H1 (cell line): ENCODE results near the gene EPB41L2. TPM values are rescaled to one million over a fixed set of nuclear protein-coding genes. Genes with fewer than 3 reads are reported as not detected.

Experiments used
- CTCF ChIA-PET: fragments of 300-600 bp; sonication (Branson Sonifier 250); formaldehyde crosslinking; loops from one replicate; lab custom pipeline; 2021; ENCODE audit not compliant: partially characterized antibody; lab: Charles Lee
- POLR2A ChIA-PET: fragments of 300-600 bp; sonication (Branson Sonifier 250); formaldehyde crosslinking; loops from one replicate; lab custom pipeline; 2021; ENCODE audit warnings: inconsistent platforms; ENCODE audit not compliant: partially characterized antibody; lab: Charles Lee
- DNase-seq, 2 experiments: peaks; one replicate each; pipeline versions ENCODE4 v3.0.0 to v3.0.0-alpha.2; 2010 to 2022; ENCODE audit warnings: low spot score in 2 of 2, low read depth in 1 of 2, mixed read lengths in 1 of 2
- FAIRE-seq: peaks from 2 replicates; lab custom pipeline; 2011; peaks lifted over from hg19 to GRCh38; lab: Jason Lieb, UNC
- H2AFZ ChIP-seq: 2 replicates; pipeline ENCODE4 v1.8.1; 2012; ENCODE audit warnings: low read length, inconsistent platforms
- H2AK5ac ChIP-seq: 2 replicates; pipeline ENCODE4 v1.6.1; 2013; ENCODE audit warnings: low read depth, low read length
- H2BK120ac ChIP-seq: replicated peaks from 2 replicates; pipeline ENCODE3; 2013; ENCODE audit warnings: low read depth, low read length, inconsistent platforms
- H2BK12ac ChIP-seq: 2 replicates; pipeline ENCODE4 v1.6.1; 2013; ENCODE audit warnings: low read depth, low read length
- H2BK15ac ChIP-seq: 2 replicates; pipeline ENCODE4 v1.6.1; 2013; ENCODE audit warnings: low read length
- H2BK20ac ChIP-seq: 2 replicates; pipeline ENCODE4 v1.6.1; 2013; ENCODE audit warnings: low read length
- H2BK5ac ChIP-seq: 2 replicates; pipeline ENCODE4 v1.6.1; 2013; ENCODE audit warnings: low read depth, low read length
- H3K14ac ChIP-seq: 2 replicates; pipeline ENCODE4 v1.6.1; 2013; ENCODE audit warnings: inconsistent platforms; ENCODE audit not compliant: insufficient read length
- H3K18ac ChIP-seq: 2 replicates; pipeline ENCODE4 v1.6.1; 2013; ENCODE audit warnings: low read length; ENCODE audit errors: extremely low read depth
- H3K23ac ChIP-seq: 2 replicates; pipeline ENCODE4 v1.6.1; 2013; ENCODE audit warnings: inconsistent platforms; ENCODE audit not compliant: insufficient read length
- H3K23me2 ChIP-seq: 2 replicates; pipeline ENCODE4 v1.6.1; 2013; ENCODE audit warnings: low read depth, low read length
- H3K27ac ChIP-seq: 2 replicates; pipeline ENCODE4 v1.6.1; 2011; ENCODE audit warnings: low read depth, low read length, inconsistent platforms
- H3K27me3 ChIP-seq, 4 experiments: replicated peaks in 1 of 4; 1 replicate in 1 of 4; 2 replicates in 3 of 4; pipeline versions ENCODE4 v1.6.1 to v1.8.1; 2011 to 2013; ENCODE audit warnings: low read length in 3 of 4, mild to moderate bottlenecking in 3 of 4, inconsistent platforms in 2 of 4, mixed read lengths in 2 of 4, moderate library complexity in 1 of 4; ENCODE audit not compliant: control insufficient read depth in 3 of 4, insufficient read depth in 3 of 4; ENCODE audit errors: extremely low read depth in 1 of 4
- H3K36me3 ChIP-seq, 4 experiments: 2 replicates each; pipeline versions ENCODE4 v1.6.1 to v1.8.1; 2011 to 2013; ENCODE audit warnings: mild to moderate bottlenecking in 4 of 4, low read length in 3 of 4, moderate library complexity in 2 of 4, control low read depth in 1 of 4, inconsistent platforms in 1 of 4; ENCODE audit not compliant: insufficient read depth in 4 of 4, control insufficient read depth in 2 of 4
- H3K4ac ChIP-seq: replicated peaks from 2 replicates; pipeline ENCODE3; 2013; ENCODE audit warnings: low read length, low read depth, mixed read lengths, inconsistent platforms; ENCODE audit not compliant: insufficient read length
- H3K4me1 ChIP-seq, 4 experiments: replicated peaks in 1 of 4; 1 replicate in 1 of 4; 2 replicates in 3 of 4; pipeline versions ENCODE4 v1.6.1 to v1.8.1; 2011 to 2013; ENCODE audit warnings: low read length in 3 of 4, inconsistent platforms in 2 of 4, mixed read lengths in 1 of 4; ENCODE audit not compliant: insufficient read depth in 4 of 4, control insufficient read depth in 3 of 4
- H3K4me2 ChIP-seq, 2 experiments: 2 replicates each; pipeline versions ENCODE4 v1.6.1 to v1.8.1; 2011 to 2013; ENCODE audit warnings: low read depth in 2 of 2, low read length in 2 of 2, control low read depth in 1 of 2, inconsistent platforms in 1 of 2, mild to moderate bottlenecking in 1 of 2; ENCODE audit not compliant: insufficient read depth in 1 of 2
- H3K4me3 ChIP-seq, 4 experiments: fragments of 200-600, 300-600 bp in 1 of 4; sonication (generic), shearing (Covaris generic), sonication (Bioruptor Twin) in 1 of 4; 2 replicates each; pipeline versions ENCODE4 v1.5.1 to v1.8.1; 2011 to 2016; ENCODE audit warnings: low read length in 4 of 4, low read depth in 3 of 4, control low read depth in 2 of 4, inconsistent platforms in 2 of 4, mild to moderate bottlenecking in 2 of 4, mixed read lengths in 1 of 4, moderate library complexity in 1 of 4; ENCODE audit not compliant: insufficient read depth in 2 of 4; ENCODE audit errors: extremely low read depth in 1 of 4
- H3K56ac ChIP-seq: replicated peaks from 2 replicates; pipeline ENCODE3; 2013; ENCODE audit warnings: low read depth, mild to moderate bottlenecking, mixed read lengths, low read length, inconsistent platforms; ENCODE audit not compliant: insufficient read length
- H3K79me1 ChIP-seq: 2 replicates; pipeline ENCODE4 v1.6.1; 2013; ENCODE audit warnings: low read depth, low read length, control low read depth
- H3K79me2 ChIP-seq, 2 experiments: 2 replicates each; pipeline versions ENCODE4 v1.6.1 to v1.8.1; 2012 to 2013; ENCODE audit warnings: low read length in 2 of 2, mild to moderate bottlenecking in 2 of 2, inconsistent platforms in 1 of 2; ENCODE audit not compliant: insufficient read depth in 2 of 2, control insufficient read depth in 1 of 2
- H3K9ac ChIP-seq, 4 experiments: replicated peaks in 1 of 4; 1 replicate in 1 of 4; 2 replicates in 3 of 4; pipeline versions ENCODE4 v1.6.1 to v1.8.1; 2011 to 2013; ENCODE audit warnings: low read depth in 3 of 4, low read length in 3 of 4, control low read depth in 2 of 4, mild to moderate bottlenecking in 2 of 4, moderate library complexity in 2 of 4, inconsistent platforms in 1 of 4; ENCODE audit errors: extremely low read depth in 1 of 4
- H3K9me3 ChIP-seq, 2 experiments: 2 replicates each; pipeline versions ENCODE4 v1.6.1 to v1.8.1; 2012 to 2013; ENCODE audit warnings: mild to moderate bottlenecking in 2 of 2, moderate library complexity in 2 of 2, control low read depth in 1 of 2, inconsistent platforms in 1 of 2, low read depth in 1 of 2, low read length in 1 of 2, mixed read lengths in 1 of 2; ENCODE audit not compliant: insufficient read depth in 2 of 2
- H4K20me1 ChIP-seq, 2 experiments: replicated peaks in 1 of 2; 2 replicates each; pipeline versions ENCODE3 to v1.8.1; 2011 to 2013; ENCODE audit warnings: inconsistent platforms in 2 of 2, low read length in 2 of 2, mild to moderate bottlenecking in 1 of 2; ENCODE audit not compliant: insufficient read depth in 2 of 2, control insufficient read depth in 1 of 2
- H4K5ac ChIP-seq: 2 replicates; pipeline ENCODE4 v1.6.1; 2013; ENCODE audit warnings: low read length, low read depth, mixed read lengths, inconsistent platforms; ENCODE audit not compliant: insufficient read length
- H4K8ac ChIP-seq: 2 replicates; pipeline ENCODE4 v1.8.0; 2013; ENCODE audit warnings: mild to moderate bottlenecking, moderate library complexity, low read length, inconsistent platforms; ENCODE audit not compliant: insufficient read depth; ENCODE audit errors: extremely low read depth
- H4K91ac ChIP-seq: replicated peaks from 2 replicates; pipeline ENCODE3; 2013; ENCODE audit warnings: low read length, mixed read lengths, inconsistent platforms; ENCODE audit not compliant: insufficient read length
- ATF3 ChIP-seq: IDR thresholded peaks from 2 replicates; pipeline ENCODE4 v1.6.1; 2011; ENCODE audit warnings: low read depth, mild to moderate bottlenecking, low read length; ENCODE audit not compliant: insufficient read depth
- CEBPB ChIP-seq: IDR thresholded peaks from 2 replicates; pipeline ENCODE4 v1.6.1; 2012; ENCODE audit warnings: low read depth, low read length
- EP300 ChIP-seq, 2 experiments: IDR thresholded peaks; 1 replicate in 1 of 2; 2 replicates in 1 of 2; pipeline ENCODE4 v1.6.1; 2011 to 2012; ENCODE audit warnings: low read depth in 2 of 2, low read length in 2 of 2, mild to moderate bottlenecking in 2 of 2, borderline replicate concordance in 1 of 2, inconsistent platforms in 1 of 2, moderate library complexity in 1 of 2
- FOSL1 ChIP-seq: IDR thresholded peaks from 2 replicates; pipeline ENCODE4 v1.6.1; 2011; ENCODE audit warnings: mild to moderate bottlenecking, low read depth, low read length, moderate library complexity; ENCODE audit not compliant: insufficient read depth
- GABPA ChIP-seq: IDR thresholded peaks from 2 replicates; pipeline ENCODE4 v1.6.1; 2011; ENCODE audit warnings: mild to moderate bottlenecking, low read length, moderate library complexity, borderline replicate concordance; ENCODE audit not compliant: insufficient read depth
- HDAC2 ChIP-seq, 2 experiments: fragments of 300-600 bp in 1 of 2; sonication (generic) in 1 of 2; IDR thresholded peaks; 2 replicates each; pipeline ENCODE4 v1.6.1; 2011 to 2012; ENCODE audit warnings: low read depth in 2 of 2, low read length in 2 of 2, mild to moderate bottlenecking in 2 of 2, moderate library complexity in 2 of 2, borderline replicate concordance in 1 of 2, inconsistent platforms in 1 of 2
- HDAC6 ChIP-seq: IDR thresholded peaks from one replicate; pipeline ENCODE4 v1.7.1; 2012; ENCODE audit warnings: low read depth, mild to moderate bottlenecking, inconsistent platforms, low read length, moderate library complexity
- RAD21 ChIP-seq, 2 experiments: IDR thresholded peaks in 1 of 2; conservative IDR thresholded peaks in 1 of 2; 2 replicates each; pipeline ENCODE4 v1.6.1; 2011; ENCODE audit warnings: low read depth in 2 of 2, low read length in 2 of 2, improper control_type of control experiment in 1 of 2, inconsistent platforms in 1 of 2, mild to moderate bottlenecking in 1 of 2, moderate library complexity in 1 of 2
- RBBP5 ChIP-seq: IDR thresholded peaks from 2 replicates; pipeline ENCODE4 v1.7.1; 2012; ENCODE audit warnings: low read depth, mild to moderate bottlenecking, inconsistent platforms, low read length, moderate library complexity, borderline replicate concordance
- SIN3A ChIP-seq, 2 experiments: IDR thresholded peaks in 1 of 2; conservative IDR thresholded peaks in 1 of 2; 2 replicates each; pipeline ENCODE4 v1.6.1; 2011 to 2012; ENCODE audit warnings: low read length in 2 of 2, improper control_type of control experiment in 1 of 2, low read depth in 1 of 2, mild to moderate bottlenecking in 1 of 2
- SP2 ChIP-seq: IDR thresholded peaks from 2 replicates; pipeline ENCODE4 v1.6.1; 2012; ENCODE audit warnings: mild to moderate bottlenecking, low read length, inconsistent platforms
- SUZ12 ChIP-seq: fragments of 200-600 bp; sonication (generic); IDR thresholded peaks from 2 replicates; pipeline ENCODE4 v1.6.1; 2012; ENCODE audit warnings: mild to moderate bottlenecking, inconsistent platforms, low read length, moderate library complexity, mixed read lengths
- WGBS, 2 experiments: shearing (Covaris generic) in 1 of 2; methylation state at CpG; one replicate each; pipeline versions ENCODE4 v1.1.6 to v1.1.7; 2013 to 2015; ENCODE audit warnings: low lambda C conversion rate in 2 of 2, mixed read lengths in 2 of 2, inconsistent platforms in 1 of 2, low coverage in 1 of 2, missing lambda C conversion rate in 1 of 2; ENCODE audit not compliant: insufficient replicate concordance in 2 of 2, insufficient coverage in 1 of 2, insufficient read length in 1 of 2; ENCODE audit errors: extremely low coverage in 1 of 2, missing lambda C conversion rate in 1 of 2; 5-methylcytosine and 5-hydroxymethylcytosine counted together
- polyA plus RNA-seq, 7 experiments: library from polyadenylated mRNA; depleted of rRNA in 3 of 7; stranded (reverse) in 5 of 7; unstranded in 2 of 7; fragments of >200 nt in 5 of 7; fragments of 200-250 nt in 2 of 7; gene quantifications; 1 replicate in 5 of 7; 2 replicates in 1 of 7; 4 replicates in 1 of 7; pipeline versions ENCODE4 v1.2.1 to v1.2.3, GENCODE V29; 2011 to 2013; ENCODE audit warnings: missing spikeins in 2 of 7, mixed read lengths in 2 of 7
- total RNA-seq: library from RNA; stranded (reverse); fragmentation: NEBNext Ultra II Directional; extraction: Animal tissue kit (Norgen Biotek cat#: 25700); gene quantifications from 2 replicates; pipeline ENCODE4 v1.2.1, GENCODE V29; 2021

EPB41L2 gene
- total and polyA plus RNA-seq, 2 of the 8 experiments (the other 6 are each of a cell fraction or from before 2014, with no cell fraction given): 22.5 to 123 TPM

GRCh38 chr6:130822736-130823135, 240.3 kb downstream of the EPB41L2 start:
- POLR2A ChIA-PET: no interaction called here
- no peak for FAIRE-seq
- TF ChIP-seq SUZ12 (no peak), ATF3 (no peak), EP300 (IDR thresholded peaks at IDR 0.05; ENCODE audit: borderline replicate concordance in 1 of 2, low read depth in 2 of 2, low read length in 2 of 2) (no peak), CEBPB (no peak), RBBP5 (no peak), HDAC6 (no peak), GABPA (no peak), FOSL1 (no peak), RAD21 (IDR thresholded peaks at IDR 0.05 in 1 of 2, conservative IDR thresholded peaks at IDR 0.05 in 1 of 2; ENCODE audit: low read depth in 2 of 2, low read length in 2 of 2) (no peak), SP2 (no peak), SIN3A (conservative IDR thresholded peaks at IDR 0.05 in 1 of 2, IDR thresholded peaks at IDR 0.05 in 1 of 2; ENCODE audit: low read depth in 1 of 2, low read length in 2 of 2) (no peak), HDAC2 (IDR thresholded peaks at IDR 0.05; ENCODE audit: borderline replicate concordance in 1 of 2, low read depth in 2 of 2, low read length in 2 of 2) (no peak)

More at GRCh38 chr6:130822736-130823135, 240.3 kb downstream of the EPB41L2 start:
- H4K20me1 ChIP-seq: no peaks in the 10 kb centered on the region
- WGBS, 2 experiments: 79% methylated on average over 1 of the region's 1 CpG; no CpG with 5 or more reads in 1 of the 2 experiments
- no peak overlapping the region for H4K5ac ChIP-seq
- H3K27me3 ChIP-seq: no peaks in the 10 kb centered on the region
- no peak overlapping the region for H4K8ac ChIP-seq
- no peak overlapping the region for H3K27ac ChIP-seq
- H3K36me3 ChIP-seq: no peaks in the 10 kb centered on the region
- H2BK5ac ChIP-seq: no peak overlapping the region
- CTCF ChIA-PET: interaction anchor here (1.3 kb wide), 1 partner anchor 10 kb away, joined by 3 read pairs; no protein-coding TSS in a partner anchor
- H4K91ac ChIP-seq: no peak overlapping the region
- no peak overlapping the region for H3K14ac ChIP-seq
- no peak overlapping the region for H2AFZ ChIP-seq
- no peaks in the 10 kb centered on the region for H3K9me3 ChIP-seq
- H3K4me2 ChIP-seq: no peak overlapping the region
- H3K18ac ChIP-seq: no peak overlapping the region
- H2BK15ac ChIP-seq: no peak overlapping the region
- H3K23me2 ChIP-seq: no peaks in the 10 kb centered on the region
- no peak overlapping the region for H3K4ac ChIP-seq
- H2BK12ac ChIP-seq: no peak overlapping the region
- H3K79me2 ChIP-seq: no peaks in the 10 kb centered on the region
- no peaks in the 10 kb centered on the region for H3K79me1 ChIP-seq
- peaks cover 0 to 8% (median 3%) of the 10 kb centered on the region in 4 experiments; a peak in 4 of 7 replicates for H3K4me1 ChIP-seq
- H3K9ac ChIP-seq: no peak overlapping the region
- H2BK20ac ChIP-seq: no peak overlapping the region
- H2BK120ac ChIP-seq: no peak overlapping the region
- H3K4me3 ChIP-seq: no peak overlapping the region
- no peak overlapping the region for H2AK5ac ChIP-seq
- DNase-seq: no peak
- no peak overlapping the region for H3K56ac ChIP-seq
- H3K23ac ChIP-seq: no peak overlapping the region
